ENCODE results near the gene PELI2. TPM values are rescaled to one million over a fixed set of nuclear protein-coding genes. Genes with fewer than 3 reads are reported as not detected.

Gene PELI2
- total RNA-seq, 1 experiment from 2014 or later = 23.5 TPM

DNA sequence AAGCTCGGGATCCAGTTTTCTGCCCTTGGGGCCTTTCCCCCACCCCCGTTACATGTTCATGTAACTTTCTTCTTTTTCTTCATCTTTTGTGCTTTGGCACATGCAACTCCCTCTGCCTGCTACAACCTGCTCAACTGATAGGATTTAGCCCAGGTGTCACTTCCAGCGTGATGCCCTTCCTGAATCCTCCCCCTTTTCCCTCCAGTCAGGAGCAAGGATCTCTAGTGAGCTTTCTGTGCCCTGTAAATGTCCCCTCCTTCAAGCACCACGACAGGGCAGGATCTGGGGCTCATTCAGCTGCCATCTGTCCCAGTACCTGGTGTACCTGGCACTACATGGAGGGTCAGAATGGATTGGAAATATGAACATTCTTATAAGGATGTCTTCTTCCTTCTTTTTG lies 15.3 kb downstream of the PELI2 start (continued):
- TF ChIP-seq IRF1 (CRISPR knock-in tag; IDR thresholded peaks at IDR 0.05) (no peak), PRRX2 (CRISPR knock-in tag; IDR thresholded peaks at IDR 0.05) (no peak), PREB (CRISPR knock-in tag; IDR thresholded peaks at IDR 0.05; ENCODE audit: borderline replicate concordance) (no peak)

GRCh38 chr14:56135001-56135400 lies 16.8 kb downstream of the PELI2 start:
- Mint-ChIP-seq H3K27ac (no peak overlapping the region), H3K9me3 (no peaks in the 10 kb centered on the region), H3K4me1 (peaks cover 78% of the 10 kb centered on the region), H3K4me3 (no peak overlapping the region), H3K27me3 (ENCODE audit: low read depth) (no peaks in the 10 kb centered on the region), H3K36me3 (no peaks in the 10 kb centered on the region)
- TF ChIP-seq ELF4 (CRISPR knock-in tag; IDR thresholded peaks at IDR 0.05; ENCODE audit: low read depth) = no peak
- TF ChIP-seq GTF2I (CRISPR knock-in tag; conservative IDR thresholded peaks at IDR 0.05) = no peak
- no peak for TF ChIP-seq PREB (CRISPR knock-in tag; IDR thresholded peaks at IDR 0.05; ENCODE audit: borderline replicate concordance)
- TF ChIP-seq, protein P1, sequence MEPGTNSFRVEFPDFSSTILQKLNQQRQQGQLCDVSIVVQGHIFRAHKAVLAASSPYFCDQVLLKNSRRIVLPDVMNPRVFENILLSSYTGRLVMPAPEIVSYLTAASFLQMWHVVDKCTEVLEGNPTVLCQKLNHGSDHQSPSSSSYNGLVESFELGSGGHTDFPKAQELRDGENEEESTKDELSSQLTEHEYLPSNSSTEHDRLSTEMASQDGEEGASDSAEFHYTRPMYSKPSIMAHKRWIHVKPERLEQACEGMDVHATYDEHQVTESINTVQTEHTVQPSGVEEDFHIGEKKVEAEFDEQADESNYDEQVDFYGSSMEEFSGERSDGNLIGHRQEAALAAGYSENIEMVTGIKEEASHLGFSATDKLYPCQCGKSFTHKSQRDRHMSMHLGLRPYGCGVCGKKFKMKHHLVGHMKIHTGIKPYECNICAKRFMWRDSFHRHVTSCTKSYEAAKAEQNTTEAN (CRISPR knock-in tag; IDR thresholded peaks at IDR 0.05) = no peak
- no peak for TF ChIP-seq SOX15 (CRISPR knock-in tag; IDR thresholded peaks at IDR 0.05)
- no peak for TF ChIP-seq ZNF416 (CRISPR knock-in tag; IDR thresholded peaks at IDR 0.05)
- TF ChIP-seq FOXJ3 (CRISPR knock-in tag; IDR thresholded peaks at IDR 0.05; ENCODE audit: borderline replicate concordance) = no peak
- no peak for TF ChIP-seq TEAD4 (CRISPR knock-in tag; IDR thresholded peaks at IDR 0.05)
- TF ChIP-seq ATF1 (CRISPR knock-in tag; IDR thresholded peaks at IDR 0.05) = no peak
- no peak for DNase-seq (ENCODE audit: low spot score)
- ChIA-PET CTCF (no interaction called here), POLR2A (no interaction called here)
- ATAC-seq = no peak

DNA sequence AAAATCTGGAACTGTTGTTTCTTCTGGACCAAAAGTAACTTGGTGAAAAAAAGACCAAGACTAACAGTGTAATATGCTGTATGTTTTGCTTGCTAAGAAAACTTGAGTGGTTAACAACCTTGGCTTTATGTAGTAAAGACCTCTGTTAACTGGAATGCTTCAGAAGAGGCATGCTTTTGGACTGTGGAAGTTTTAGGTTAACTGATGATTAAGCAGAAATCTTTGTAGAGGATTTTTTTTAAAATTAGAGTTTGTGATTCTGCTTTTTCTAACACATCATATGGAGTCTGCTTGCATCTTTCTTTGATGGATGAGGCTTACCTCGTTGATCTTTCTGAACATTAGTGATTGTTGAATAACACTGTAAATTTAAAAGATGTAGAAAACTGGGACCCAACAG lies 17.5 kb downstream of the PELI2 start:
- Mint-ChIP-seq H3K4me3 (no peak overlapping the region), H3K9me3 (no peaks in the 10 kb centered on the region), H3K27ac (no peak overlapping the region), H3K27me3 (ENCODE audit: low read depth) (no peaks in the 10 kb centered on the region), H3K4me1 (peaks cover 81% of the 10 kb centered on the region), H3K36me3 (no peaks in the 10 kb centered on the region)
- POLR2A ChIA-PET = no interaction called here
- ATAC-seq = no peak
- CTCF ChIA-PET = no interaction called here
- no peak for DNase-seq (ENCODE audit: low spot score)
- TF ChIP-seq NR3C1 (CRISPR knock-in tag; conservative IDR thresholded peaks at IDR 0.05; ENCODE audit: low read depth) (no peak), NFATC4 (CRISPR knock-in tag; IDR thresholded peaks at IDR 0.05) (no peak), NR1H2 (CRISPR knock-in tag; IDR thresholded peaks at IDR 0.05) (no peak), KAT7 (CRISPR knock-in tag; IDR thresholded peaks at IDR 0.05; ENCODE audit: borderline replicate concordance) (no peak), ATF6 (CRISPR knock-in tag; IDR thresholded peaks at IDR 0.05) (no peak), TCF7 (CRISPR knock-in tag; IDR thresholded peaks at IDR 0.05; ENCODE audit: low read depth) (no peak), ZNF423 (CRISPR knock-in tag; IDR thresholded peaks at IDR 0.05) (no peak), ZNF232 (CRISPR knock-in tag; IDR thresholded peaks at IDR 0.05) (no peak), ESRRA (CRISPR knock-in tag; IDR thresholded peaks at IDR 0.05; ENCODE audit: borderline replicate concordance) (no peak), ZMAT4 (CRISPR knock-in tag; IDR thresholded peaks at IDR 0.05) (no peak)
- TF ChIP-seq, protein P2, sequence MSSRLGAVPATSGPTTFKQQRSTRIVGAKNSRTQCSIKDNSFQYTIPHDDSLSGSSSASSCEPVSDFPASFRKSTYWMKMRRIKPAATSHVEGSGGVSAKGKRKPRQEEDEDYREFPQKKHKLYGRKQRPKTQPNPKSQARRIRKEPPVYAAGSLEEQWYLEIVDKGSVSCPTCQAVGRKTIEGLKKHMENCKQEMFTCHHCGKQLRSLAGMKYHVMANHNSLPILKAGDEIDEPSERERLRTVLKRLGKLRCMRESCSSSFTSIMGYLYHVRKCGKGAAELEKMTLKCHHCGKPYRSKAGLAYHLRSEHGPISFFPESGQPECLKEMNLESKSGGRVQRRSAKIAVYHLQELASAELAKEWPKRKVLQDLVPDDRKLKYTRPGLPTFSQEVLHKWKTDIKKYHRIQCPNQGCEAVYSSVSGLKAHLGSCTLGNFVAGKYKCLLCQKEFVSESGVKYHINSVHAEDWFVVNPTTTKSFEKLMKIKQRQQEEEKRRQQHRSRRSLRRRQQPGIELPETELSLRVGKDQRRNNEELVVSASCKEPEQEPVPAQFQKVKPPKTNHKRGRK (CRISPR knock-in tag; IDR thresholded peaks at IDR 0.05; ENCODE audit: borderline replicate concordance) = no peak
- TF ChIP-seq, protein P3, sequence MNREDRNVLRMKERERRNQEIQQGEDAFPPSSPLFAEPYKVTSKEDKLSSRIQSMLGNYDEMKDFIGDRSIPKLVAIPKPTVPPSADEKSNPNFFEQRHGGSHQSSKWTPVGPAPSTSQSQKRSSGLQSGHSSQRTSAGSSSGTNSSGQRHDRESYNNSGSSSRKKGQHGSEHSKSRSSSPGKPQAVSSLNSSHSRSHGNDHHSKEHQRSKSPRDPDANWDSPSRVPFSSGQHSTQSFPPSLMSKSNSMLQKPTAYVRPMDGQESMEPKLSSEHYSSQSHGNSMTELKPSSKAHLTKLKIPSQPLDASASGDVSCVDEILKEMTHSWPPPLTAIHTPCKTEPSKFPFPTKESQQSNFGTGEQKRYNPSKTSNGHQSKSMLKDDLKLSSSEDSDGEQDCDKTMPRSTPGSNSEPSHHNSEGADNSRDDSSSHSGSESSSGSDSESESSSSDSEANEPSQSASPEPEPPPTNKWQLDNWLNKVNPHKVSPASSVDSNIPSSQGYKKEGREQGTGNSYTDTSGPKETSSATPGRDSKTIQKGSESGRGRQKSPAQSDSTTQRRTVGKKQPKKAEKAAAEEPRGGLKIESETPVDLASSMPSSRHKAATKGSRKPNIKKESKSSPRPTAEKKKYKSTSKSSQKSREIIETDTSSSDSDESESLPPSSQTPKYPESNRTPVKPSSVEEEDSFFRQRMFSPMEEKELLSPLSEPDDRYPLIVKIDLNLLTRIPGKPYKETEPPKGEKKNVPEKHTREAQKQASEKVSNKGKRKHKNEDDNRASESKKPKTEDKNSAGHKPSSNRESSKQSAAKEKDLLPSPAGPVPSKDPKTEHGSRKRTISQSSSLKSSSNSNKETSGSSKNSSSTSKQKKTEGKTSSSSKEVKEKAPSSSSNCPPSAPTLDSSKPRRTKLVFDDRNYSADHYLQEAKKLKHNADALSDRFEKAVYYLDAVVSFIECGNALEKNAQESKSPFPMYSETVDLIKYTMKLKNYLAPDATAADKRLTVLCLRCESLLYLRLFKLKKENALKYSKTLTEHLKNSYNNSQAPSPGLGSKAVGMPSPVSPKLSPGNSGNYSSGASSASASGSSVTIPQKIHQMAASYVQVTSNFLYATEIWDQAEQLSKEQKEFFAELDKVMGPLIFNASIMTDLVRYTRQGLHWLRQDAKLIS (CRISPR knock-in tag; IDR thresholded peaks at IDR 0.05; ENCODE audit: borderline replicate concordance) = no peak

Data from WTC11 (cell line).